GM10248 (cell line): Measurements from ENCODE around the gene ROBO1.

Experiments used
- CTCF ChIA-PET: fragments of 300-600 bp; sonication (Branson Sonifier 250); formaldehyde crosslinking; extraction: SDS; loops from one replicate; lab custom pipeline; 2021; ENCODE audit warnings: antibody characterized with exemption; lab: Yijun Ruan, JAX
- POLR2A ChIA-PET: fragments of 350-650 bp; sonication (Branson Sonifier 250); formaldehyde crosslinking; extraction: SDS; loops from one replicate; lab custom pipeline; 2020; ENCODE audit warnings: antibody characterized with exemption; lab: Yijun Ruan, JAX
- DNase-seq: peaks from one replicate; pipeline ENCODE4 v3.0.0; 2012; ENCODE audit errors: extremely low spot score
- CTCF ChIP-seq: IDR thresholded peaks from 2 replicates; pipeline ENCODE4 v1.5.1; 2012; ENCODE audit warnings: mild to moderate bottlenecking, low read depth; ENCODE audit errors: extremely low read depth, missing control alignments, control extremely low read depth

ROBO1 gene

DNA sequence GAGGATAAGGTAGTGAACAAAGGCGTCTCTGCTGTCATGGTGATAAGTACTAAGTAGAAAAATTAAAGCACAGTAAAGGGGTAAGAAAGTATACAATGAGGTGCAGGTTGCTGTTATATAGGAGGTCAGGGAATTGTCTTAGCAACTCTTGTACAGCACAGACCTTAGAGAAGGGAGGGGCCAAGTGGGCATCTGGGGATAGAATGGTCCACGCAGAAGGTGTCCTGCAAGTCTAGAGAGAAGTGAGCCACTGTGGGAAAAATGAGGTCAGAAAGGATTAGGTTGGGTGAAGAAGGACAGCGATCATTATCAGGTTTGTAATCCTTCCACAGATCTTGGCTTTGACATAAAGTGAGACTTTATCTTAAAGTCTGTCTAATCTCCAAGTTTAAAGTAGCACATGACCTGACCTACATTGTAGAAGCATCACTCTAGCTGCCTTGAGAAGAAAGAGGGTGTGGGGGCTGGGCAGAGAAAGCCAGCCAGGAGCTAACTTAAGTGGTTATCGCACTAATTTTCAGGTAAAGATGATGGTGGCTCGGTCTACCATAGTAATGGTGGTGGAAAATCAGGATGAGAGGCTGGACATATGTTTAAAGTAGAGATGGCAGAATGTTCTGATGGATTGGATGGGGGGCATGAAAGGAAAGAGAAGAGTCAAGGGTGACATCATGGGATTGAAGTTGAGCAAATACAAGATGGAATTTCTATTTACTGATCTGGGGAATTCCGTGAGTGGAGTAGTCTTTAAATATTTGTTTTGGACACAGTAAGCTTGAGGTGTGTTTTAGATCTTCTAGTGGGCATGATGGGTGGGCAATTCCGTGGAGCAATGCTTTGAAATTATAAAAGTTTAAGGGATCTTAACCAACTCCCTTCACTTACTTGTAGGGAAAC, 919.2 kb downstream of the ROBO1 start:
- ChIA-PET CTCF (no interaction called here), POLR2A (no interaction called here)
- no peak for DNase-seq

GRCh38 chr3:78847603-78848002, 920.2 kb downstream of the ROBO1 start:
- DNase-seq: no peak
- CTCF ChIA-PET: interaction anchor here (1.3 kb wide), 1 partner anchor 8 kb away, joined by 3 read pairs; no protein-coding TSS in a partner anchor
- TF ChIP-seq CTCF: no peak
- POLR2A ChIA-PET: no interaction called here

More for the DNA sequence above, 919.2 kb downstream of the ROBO1 start:
- no peak for TF ChIP-seq CTCF

DNA sequence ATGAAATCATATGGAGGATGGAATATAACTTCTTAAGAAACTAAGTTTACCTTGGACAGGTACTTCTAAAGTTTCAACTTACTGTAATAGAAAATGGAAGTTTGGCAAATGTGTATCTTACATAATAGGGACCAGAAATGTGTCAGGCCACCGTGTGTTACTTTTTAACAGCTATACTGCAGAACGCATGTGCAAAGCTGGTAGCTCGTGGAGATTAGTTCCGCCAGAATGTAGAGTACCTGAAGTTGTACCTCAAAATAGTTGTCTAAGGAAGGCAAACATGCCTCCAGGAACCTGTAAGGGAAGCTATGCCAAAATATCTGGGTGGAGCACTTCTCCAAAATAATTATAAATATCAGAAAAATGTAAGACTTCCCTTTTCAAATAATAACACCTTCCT, 920.6 kb downstream of the ROBO1 start:
- no peak for TF ChIP-seq CTCF
- no peak for DNase-seq
- ChIA-PET CTCF (interaction anchor here (1.3 kb wide), 1 partner anchor 8 kb away, joined by 3 read pairs; no protein-coding TSS in a partner anchor), POLR2A (no interaction called here)

GRCh38 chr3:78846718-78847117, 921.1 kb downstream of the ROBO1 start:
- POLR2A ChIA-PET: no interaction called here
- DNase-seq: no peak
- CTCF ChIA-PET: interaction anchor here (1.3 kb wide), 1 partner anchor 9 kb away, joined by 3 read pairs; no protein-coding TSS in a partner anchor
- no peak for TF ChIP-seq CTCF

- ChIA-PET POLR2A (no interaction called here), CTCF (no interaction called here)
- DNase-seq: no peak
Observed at GRCh38 chr3:78845605-78846004, 922.2 kb downstream of the ROBO1 start.

DNA sequence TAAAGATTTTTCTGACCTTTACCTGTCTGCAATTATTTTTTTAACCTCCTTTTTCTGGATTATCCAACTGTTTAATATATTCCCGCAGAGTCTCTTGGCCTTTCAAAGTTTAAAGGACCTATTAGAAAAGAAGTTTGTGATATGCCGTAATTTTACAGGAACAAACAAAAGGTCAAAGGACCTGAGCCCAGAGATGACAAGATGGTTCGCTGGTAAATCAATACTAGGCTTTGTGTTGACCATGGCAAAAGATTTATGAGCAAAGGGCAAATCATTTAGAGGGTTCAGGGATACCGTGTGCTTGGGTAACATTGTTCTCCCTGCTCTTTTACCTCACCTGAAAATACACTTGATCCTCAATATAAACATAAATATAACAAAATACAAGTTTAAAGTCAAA, 923.5 kb downstream of the ROBO1 start:
- ChIA-PET CTCF (no interaction called here), POLR2A (no interaction called here)
- no peak for DNase-seq
- no peak for TF ChIP-seq CTCF

More at GRCh38 chr3:78845605-78846004, 922.2 kb downstream of the ROBO1 start:
- TF ChIP-seq CTCF: no peak
